ENCODE results near the gene EML2. TPM values are rescaled to one million over a fixed set of nuclear protein-coding genes. Genes with fewer than 3 reads are reported as not detected.
"Not testable (repeated sequence)": the region's sequence is repeated elsewhere in the genome, so short reads cannot be mapped to it uniquely, and the experiment has no call there.

EML2 gene
- total RNA-seq, 1 donor from 2014 or later = 54.4 TPM

DNA sequence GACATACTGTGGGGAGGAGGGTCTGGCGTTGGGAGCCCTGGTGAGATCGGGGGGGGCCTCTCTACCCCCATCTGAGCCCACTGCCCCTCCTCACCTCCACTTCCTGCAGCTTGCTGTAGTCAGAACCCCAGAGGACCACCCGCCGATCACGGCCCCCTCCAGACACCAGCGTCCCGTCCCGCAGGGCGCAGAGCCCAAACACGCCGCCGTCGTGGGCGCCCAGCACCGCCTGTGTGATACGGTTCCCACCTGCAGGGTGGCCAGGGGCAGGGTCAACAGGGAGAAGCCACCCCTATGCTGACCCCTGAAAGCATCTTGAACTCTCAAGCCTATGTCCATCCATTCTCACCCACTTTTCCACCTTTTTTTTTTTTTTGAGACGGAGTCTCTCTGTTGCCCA is 17.8 kb downstream of the EML2 start:
- H3K4me3 ChIP-seq = no peak overlapping the region
- no peaks in the 10 kb centered on the region for H3K9me3 ChIP-seq
- H3K4me1 ChIP-seq = no peaks in the 10 kb centered on the region
- no peaks in the 10 kb centered on the region for H3K27me3 ChIP-seq
- intact Hi-C loops (cut with DNase I) = no loop called here
- ATAC-seq (no peak), DNase-seq (no peak)
- TF ChIP-seq, protein P1, sequence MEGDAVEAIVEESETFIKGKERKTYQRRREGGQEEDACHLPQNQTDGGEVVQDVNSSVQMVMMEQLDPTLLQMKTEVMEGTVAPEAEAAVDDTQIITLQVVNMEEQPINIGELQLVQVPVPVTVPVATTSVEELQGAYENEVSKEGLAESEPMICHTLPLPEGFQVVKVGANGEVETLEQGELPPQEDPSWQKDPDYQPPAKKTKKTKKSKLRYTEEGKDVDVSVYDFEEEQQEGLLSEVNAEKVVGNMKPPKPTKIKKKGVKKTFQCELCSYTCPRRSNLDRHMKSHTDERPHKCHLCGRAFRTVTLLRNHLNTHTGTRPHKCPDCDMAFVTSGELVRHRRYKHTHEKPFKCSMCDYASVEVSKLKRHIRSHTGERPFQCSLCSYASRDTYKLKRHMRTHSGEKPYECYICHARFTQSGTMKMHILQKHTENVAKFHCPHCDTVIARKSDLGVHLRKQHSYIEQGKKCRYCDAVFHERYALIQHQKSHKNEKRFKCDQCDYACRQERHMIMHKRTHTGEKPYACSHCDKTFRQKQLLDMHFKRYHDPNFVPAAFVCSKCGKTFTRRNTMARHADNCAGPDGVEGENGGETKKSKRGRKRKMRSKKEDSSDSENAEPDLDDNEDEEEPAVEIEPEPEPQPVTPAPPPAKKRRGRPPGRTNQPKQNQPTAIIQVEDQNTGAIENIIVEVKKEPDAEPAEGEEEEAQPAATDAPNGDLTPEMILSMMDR (IDR thresholded peaks at IDR 0.05) = no peak
- no peak overlapping the region for H3K27ac ChIP-seq
- peaks cover 36% of the 10 kb centered on the region for H3K36me3 ChIP-seq

DNA sequence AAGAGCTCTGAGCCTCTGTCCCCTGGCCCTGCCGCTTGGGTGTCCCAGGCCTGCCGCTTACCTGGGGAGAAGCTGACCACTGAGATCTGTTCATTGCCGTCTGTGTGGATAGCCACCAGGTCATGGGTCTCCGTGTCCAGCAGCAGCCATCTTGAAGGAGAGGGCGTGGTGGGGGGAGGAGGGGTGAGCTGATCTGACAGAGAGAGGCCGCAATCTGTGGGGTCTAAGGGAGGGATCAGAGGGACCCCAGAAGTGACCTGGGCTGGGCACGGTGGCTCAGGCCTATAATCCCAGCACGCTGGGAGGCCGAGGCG is 22.5 kb downstream of the EML2 start:
- DNase-seq (no peak), ATAC-seq (no peak)
- Histone ChIP-seq H3K27me3 (no peaks in the 10 kb centered on the region), H3K4me1 (peaks cover 5% of the 10 kb centered on the region), H3K27ac (no peak overlapping the region), H3K4me3 (no peak overlapping the region), H3K9me3 (no peaks in the 10 kb centered on the region), H3K36me3 (peaks cover 62% of the 10 kb centered on the region)
- TF ChIP-seq, protein P1 (IDR thresholded peaks at IDR 0.05) = no peak
- intact Hi-C loops (cut with DNase I) = no loop called here

DNA sequence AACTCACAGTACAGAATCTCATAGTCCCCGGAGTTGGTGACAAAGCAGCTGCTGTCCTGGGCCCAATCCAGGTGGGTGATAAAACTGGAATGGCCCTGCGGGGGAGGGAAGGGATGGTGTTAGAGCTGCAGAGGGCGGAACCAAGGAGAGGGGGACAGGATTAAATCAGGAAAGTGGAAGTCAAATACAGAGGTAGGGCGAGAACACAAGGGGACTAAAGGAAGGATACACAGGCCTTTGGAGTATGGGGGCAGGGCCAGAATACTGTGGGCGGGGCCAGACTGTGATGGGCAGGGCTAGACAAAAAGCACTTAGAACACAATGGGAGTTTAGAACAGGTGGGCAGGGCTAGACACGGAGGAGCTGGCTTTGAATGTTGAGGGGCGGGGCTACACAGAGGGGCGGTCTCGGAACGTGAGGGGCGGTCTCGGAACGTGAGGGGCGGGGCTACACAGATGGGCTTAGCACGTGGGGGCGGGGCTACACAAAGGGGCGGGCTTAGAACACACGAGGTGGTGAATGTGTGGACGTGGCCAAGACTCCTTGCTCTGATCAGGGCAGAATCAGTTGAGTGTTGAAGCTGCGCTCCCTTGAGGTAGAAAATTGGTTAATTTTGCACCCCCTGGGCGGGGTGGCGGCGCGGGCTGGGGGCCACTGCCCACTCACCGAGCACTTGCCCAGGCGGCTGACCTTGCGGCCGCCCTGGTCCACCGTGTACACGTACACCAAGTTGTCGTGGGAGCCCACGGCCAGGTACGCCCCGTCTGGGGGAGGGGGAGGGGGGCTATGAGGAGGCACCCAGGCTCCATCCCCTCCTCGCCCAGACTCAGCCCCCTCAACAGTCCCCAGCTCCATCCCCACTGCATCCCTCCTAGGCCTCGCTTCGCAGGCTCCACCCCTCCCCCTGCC is 23.1 kb downstream of the EML2 start:
- H3K27me3 ChIP-seq = no peaks in the 10 kb centered on the region
- ATAC-seq = peak; percentile 92
- intact Hi-C loops (cut with DNase I) = no loop called here
- TF ChIP-seq, protein P1 (IDR thresholded peaks at IDR 0.05) = no peak
- peak; percentile 83 for DNase-seq
- H3K9me3 ChIP-seq = no peaks in the 10 kb centered on the region
- peaks cover 67% of the 10 kb centered on the region for H3K36me3 ChIP-seq
- no peak overlapping the region for H3K27ac ChIP-seq
- peaks cover 5% of the 10 kb centered on the region for H3K4me1 ChIP-seq
- no peak overlapping the region for H3K4me3 ChIP-seq

DNA sequence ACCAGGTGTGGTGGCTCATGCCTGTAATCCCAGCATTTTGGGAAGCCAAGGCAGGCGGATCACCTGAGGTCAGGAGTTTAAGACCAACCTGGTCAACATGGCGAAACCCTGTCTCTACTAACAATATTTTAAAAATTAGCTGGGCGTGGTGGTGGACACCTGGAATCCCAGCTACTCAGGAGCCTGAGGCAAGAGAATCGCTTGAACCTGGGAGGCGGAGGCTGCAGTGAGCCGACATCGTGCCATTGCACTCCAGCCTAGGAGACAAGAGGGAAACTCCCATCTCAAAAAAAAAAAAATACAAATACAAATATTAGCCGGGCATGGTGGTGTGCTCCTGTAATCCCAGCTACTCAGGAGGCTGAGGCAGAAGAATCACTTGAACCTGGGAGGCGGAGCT is 24.1 kb downstream of the EML2 start:
- not testable (repeated sequence) for H3K4me3 ChIP-seq

DNA sequence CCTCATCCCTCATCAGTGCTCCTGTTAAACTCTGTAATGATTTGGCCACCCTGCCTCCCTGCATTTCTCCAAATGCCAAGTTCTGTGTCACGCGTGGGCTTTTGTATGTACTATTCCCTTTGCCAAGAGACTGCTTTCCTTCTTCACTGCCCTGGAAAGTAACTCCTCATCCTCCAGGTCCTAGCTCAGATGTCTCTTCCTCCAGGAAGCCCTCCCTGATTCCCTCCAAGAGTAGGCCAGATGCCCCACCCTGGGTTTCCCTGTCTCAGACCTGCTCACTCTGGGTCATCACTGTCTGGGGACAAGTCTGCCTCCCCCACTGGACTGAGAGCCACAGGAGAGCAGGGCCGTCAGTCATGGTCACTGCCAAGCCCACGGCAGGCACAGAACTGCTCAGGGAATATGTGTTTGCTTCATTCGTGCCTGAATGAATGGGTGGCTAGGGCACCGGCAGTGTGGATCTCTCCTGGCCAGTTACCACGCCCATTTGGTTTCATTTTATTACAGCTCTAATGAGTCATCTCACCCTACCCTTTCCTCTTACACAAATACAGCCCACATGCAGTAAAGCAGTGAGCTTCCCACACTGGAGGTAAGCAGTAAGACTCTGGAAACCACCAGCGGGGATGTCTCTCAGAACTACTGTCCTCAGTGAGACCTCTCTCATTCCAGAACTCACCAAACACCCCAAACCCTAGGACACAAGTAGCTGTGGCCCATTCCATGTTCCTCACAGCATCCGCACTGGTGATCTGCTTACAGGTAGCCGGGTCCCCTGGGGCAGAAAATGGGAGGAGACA is 25.1 kb downstream of the EML2 start:
- TF ChIP-seq, protein P1 (IDR thresholded peaks at IDR 0.05) = no peak
- DNase-seq = no peak
- Histone ChIP-seq H3K9me3 (no peaks in the 10 kb centered on the region), H3K4me3 (no peak overlapping the region), H3K27me3 (no peaks in the 10 kb centered on the region), H3K4me1 (peaks cover 5% of the 10 kb centered on the region), H3K36me3 (peaks cover 61% of the 10 kb centered on the region), H3K27ac (peak overlapping the region; percentile 8)
- peak; percentile 75 for ATAC-seq
- intact Hi-C loops (cut with DNase I) = no loop called here

More for the DNA sequence above, 24.1 kb downstream of the EML2 start:
- H3K9me3 ChIP-seq; ATAC-seq; DNase-seq; intact Hi-C loops (cut with DNase I); H3K27me3 ChIP-seq; H3K4me1 ChIP-seq: not testable (repeated sequence)
- H3K36me3 ChIP-seq = peaks cover 70% of the 10 kb centered on the region
- H3K27ac ChIP-seq = peak overlapping the region; percentile 8

DNA sequence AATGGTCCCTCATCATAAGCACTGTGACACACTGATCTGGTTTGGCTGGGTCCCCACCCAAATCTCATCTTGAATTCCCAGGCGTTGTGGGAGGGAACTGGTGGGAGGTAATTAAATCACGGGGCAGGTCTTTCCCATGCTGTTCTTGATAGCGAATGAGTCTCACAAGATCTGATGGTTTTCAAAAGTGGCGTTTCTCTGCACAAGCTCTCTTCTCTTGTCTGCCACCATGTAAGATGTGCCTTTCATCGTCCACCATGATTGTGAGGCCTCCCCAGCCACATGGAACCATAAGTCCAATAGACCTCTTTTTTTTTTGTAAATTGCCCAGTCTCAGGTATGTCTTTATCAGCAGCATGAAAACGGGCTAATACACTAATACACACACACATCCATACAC is 30.2 kb downstream of the EML2 start:
- Histone ChIP-seq H3K27ac (no peak overlapping the region), H3K4me3 (no peak overlapping the region), H3K9me3 (no peaks in the 10 kb centered on the region), H3K4me1 (peaks cover 14% of the 10 kb centered on the region), H3K27me3 (no peaks in the 10 kb centered on the region), H3K36me3 (peaks cover 32% of the 10 kb centered on the region)
- DNase-seq = no peak
- TF ChIP-seq, protein P1 (IDR thresholded peaks at IDR 0.05) = no peak
- no peak for ATAC-seq
- intact Hi-C loops (cut with DNase I) = loop anchor here (5.0 kb wide), 1 partner anchor 33 kb away; no protein-coding TSS in a partner anchor
